ENCODE measurements around the gene LAMC1.

GRCh38 chr1:183186841-183187240 lies 163.6 kb downstream of the LAMC1 start:
- TF ChIP-seq CTCF (conservative IDR thresholded peaks at IDR 0.05 in 1 of 2, IDR thresholded peaks at IDR 0.05 in 1 of 2; ENCODE audit: low read depth in 1 of 2, low read length in 2 of 2) (no peak), EZH2 (IDR thresholded peaks at IDR 0.05; ENCODE audit: low read length, missing control alignments) (no peak)

All from fibroblast of lung (primary cell).